Hematopoietic multipotent progenitor cell treated with erythropoietin and hydrocortisone succinate and interleukin-3 and kit ligand, for 6 days (in vitro differentiated cells): ENCODE results near the gene RAPGEFL1.
"Not testable (repeated sequence)": the region's sequence is repeated elsewhere in the genome, so short reads cannot be mapped to it uniquely, and the experiment has no call there.

Experiments used
- DNase-seq: peaks from one replicate; pipeline ENCODE4 v3.0.0-alpha.2; 2015

RAPGEFL1 gene

GRCh38 chr17:40175928-40176753 lies 1.1 kb upstream of the RAPGEFL1 start:
- no peak for DNase-seq

- DNase-seq: no peak
These were observed 538 bp upstream of the RAPGEFL1 start for GRCh38 chr17:40176754-40177110.

GRCh38 chr17:40178021-40178601 lies 841 bp downstream of the RAPGEFL1 start:
- DNase-seq: no peak

- DNase-seq: no peak
These were observed 1.4 kb downstream of the RAPGEFL1 start for GRCh38 chr17:40178660-40179059.

- DNase-seq: no peak
These were observed 2.8 kb downstream of the RAPGEFL1 start for GRCh38 chr17:40179923-40180659.

- no peak for DNase-seq
These were observed 3.4 kb downstream of the RAPGEFL1 start for GRCh38 chr17:40180694-40181093.

- DNase-seq: no peak
These were observed 3.9 kb downstream of the RAPGEFL1 start for GRCh38 chr17:40181205-40181604.

- no peak for DNase-seq
These were observed 5.3 kb downstream of the RAPGEFL1 start for GRCh38 chr17:40182606-40183005.

- DNase-seq: no peak
These were observed 10.0 kb downstream of the RAPGEFL1 start for GRCh38 chr17:40187238-40187637.

GRCh38 chr17:40188694-40189093 lies 11.4 kb downstream of the RAPGEFL1 start:
- DNase-seq: no peak

GRCh38 chr17:40190197-40191021 lies 13.1 kb downstream of the RAPGEFL1 start:
- peak; percentile 75 for DNase-seq

GRCh38 chr17:40191237-40192208 lies 14.3 kb downstream of the RAPGEFL1 start:
- peak; percentile 84 for DNase-seq

- DNase-seq: no peak
These were observed 15.7 kb downstream of the RAPGEFL1 start for GRCh38 chr17:40192961-40193360.

- DNase-seq: no peak
These were observed 17.6 kb downstream of the RAPGEFL1 start for GRCh38 chr17:40194821-40195220.

- DNase-seq: no peak
These were observed 20.3 kb downstream of the RAPGEFL1 start for GRCh38 chr17:40197550-40197949.

GRCh38 chr17:40197965-40198456 lies 20.7 kb downstream of the RAPGEFL1 start:
- DNase-seq: not testable (repeated sequence)

GRCh38 chr17:40198576-40198975 lies 21.3 kb downstream of the RAPGEFL1 start:
- DNase-seq: no peak

GRCh38 chr17:40203131-40203530 lies 25.9 kb downstream of the RAPGEFL1 start:
- peak; percentile 95 for DNase-seq

GRCh38 chr17:40206193-40206592 lies 28.9 kb downstream of the RAPGEFL1 start:
- not testable (repeated sequence) for DNase-seq

GRCh38 chr17:40209404-40210093 lies 32.3 kb downstream of the RAPGEFL1 start:
- no peak for DNase-seq

GRCh38 chr17:40213914-40214313 lies 36.6 kb downstream of the RAPGEFL1 start:
- DNase-seq: not testable (repeated sequence)
